Measurements from ENCODE around the gene ALOX15.

DNA sequence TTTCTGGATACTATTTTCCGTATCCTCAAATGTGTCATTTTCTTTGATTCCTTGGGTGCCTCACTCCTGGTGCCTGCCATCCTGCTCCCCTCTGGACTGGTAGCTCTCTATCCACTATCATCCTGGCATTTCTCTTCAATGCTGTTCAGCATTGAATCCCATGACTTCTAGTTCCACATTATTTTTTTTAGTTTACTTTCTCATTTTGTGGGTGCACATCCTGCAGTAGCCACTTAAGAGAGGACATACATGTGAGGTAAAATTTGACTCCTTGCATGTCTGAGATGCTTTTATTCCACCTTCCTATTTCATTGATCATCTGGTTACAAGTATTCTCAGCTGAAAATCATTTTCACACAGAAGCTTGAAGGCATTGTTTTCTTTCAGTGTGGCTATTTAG, 19.1 kb downstream of the ALOX15 start:
- TF ChIP-seq, protein P1, sequence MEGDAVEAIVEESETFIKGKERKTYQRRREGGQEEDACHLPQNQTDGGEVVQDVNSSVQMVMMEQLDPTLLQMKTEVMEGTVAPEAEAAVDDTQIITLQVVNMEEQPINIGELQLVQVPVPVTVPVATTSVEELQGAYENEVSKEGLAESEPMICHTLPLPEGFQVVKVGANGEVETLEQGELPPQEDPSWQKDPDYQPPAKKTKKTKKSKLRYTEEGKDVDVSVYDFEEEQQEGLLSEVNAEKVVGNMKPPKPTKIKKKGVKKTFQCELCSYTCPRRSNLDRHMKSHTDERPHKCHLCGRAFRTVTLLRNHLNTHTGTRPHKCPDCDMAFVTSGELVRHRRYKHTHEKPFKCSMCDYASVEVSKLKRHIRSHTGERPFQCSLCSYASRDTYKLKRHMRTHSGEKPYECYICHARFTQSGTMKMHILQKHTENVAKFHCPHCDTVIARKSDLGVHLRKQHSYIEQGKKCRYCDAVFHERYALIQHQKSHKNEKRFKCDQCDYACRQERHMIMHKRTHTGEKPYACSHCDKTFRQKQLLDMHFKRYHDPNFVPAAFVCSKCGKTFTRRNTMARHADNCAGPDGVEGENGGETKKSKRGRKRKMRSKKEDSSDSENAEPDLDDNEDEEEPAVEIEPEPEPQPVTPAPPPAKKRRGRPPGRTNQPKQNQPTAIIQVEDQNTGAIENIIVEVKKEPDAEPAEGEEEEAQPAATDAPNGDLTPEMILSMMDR (IDR thresholded peaks at IDR 0.05), result no peak
- TF ChIP-seq POLR2A (IDR thresholded peaks at IDR 0.05), result no peak
